Neuron (in vitro differentiated cells): ENCODE data around the gene MRPL21.

Source experiments
- H2AFZ ChIP-seq: one replicate; pipeline ENCODE4 v1.6.1; 2013; ENCODE audit warnings: low read depth, mild to moderate bottlenecking, inconsistent platforms, low read length, moderate library complexity
- H3K27me3 ChIP-seq: one replicate; pipeline ENCODE4 v1.6.1; 2013; ENCODE audit warnings: low read length; ENCODE audit not compliant: insufficient read depth
- H3K36me3 ChIP-seq: one replicate; pipeline ENCODE4 v1.6.1; 2013; ENCODE audit warnings: low read length; ENCODE audit not compliant: insufficient read depth
- H3K4me1 ChIP-seq: one replicate; pipeline ENCODE4 v1.6.1; 2013; ENCODE audit warnings: low read length; ENCODE audit not compliant: insufficient read depth
- H3K4me3 ChIP-seq: 2 replicates; pipeline ENCODE4 v1.5.1; 2013; ENCODE audit warnings: mild to moderate bottlenecking, low read length, moderate library complexity
- H3K9me3 ChIP-seq: one replicate; pipeline ENCODE4 v1.6.1; 2013; ENCODE audit warnings: low read length

Gene MRPL21

GRCh38 chr11:68939583-68940555 is 36.2 kb upstream of the MRPL21 start:
- Histone ChIP-seq H3K4me1 (no peaks in the 10 kb centered on the region), H3K27me3 (no peaks in the 10 kb centered on the region), H3K9me3 (no peaks in the 10 kb centered on the region), H2AFZ (no peak overlapping the region), H3K36me3 (peaks cover 51% of the 10 kb centered on the region), H3K4me3 (no peak overlapping the region)

GRCh38 chr11:68938816-68939582 is 35.4 kb upstream of the MRPL21 start:
- no peak overlapping the region for H2AFZ ChIP-seq
- no peaks in the 10 kb centered on the region for H3K27me3 ChIP-seq
- H3K4me3 ChIP-seq, result no peak overlapping the region
- no peaks in the 10 kb centered on the region for H3K4me1 ChIP-seq
- H3K36me3 ChIP-seq, result peaks cover 57% of the 10 kb centered on the region
- H3K9me3 ChIP-seq, result no peaks in the 10 kb centered on the region

GRCh38 chr11:68938088-68938487 is 34.5 kb upstream of the MRPL21 start:
- no peaks in the 10 kb centered on the region for H3K9me3 ChIP-seq
- H3K27me3 ChIP-seq, result no peaks in the 10 kb centered on the region
- no peak overlapping the region for H2AFZ ChIP-seq
- H3K4me3 ChIP-seq, result no peak overlapping the region
- peaks cover 66% of the 10 kb centered on the region for H3K36me3 ChIP-seq
- no peaks in the 10 kb centered on the region for H3K4me1 ChIP-seq

GRCh38 chr11:68936676-68937620 is 33.3 kb upstream of the MRPL21 start:
- H3K9me3 ChIP-seq, result no peaks in the 10 kb centered on the region
- no peak overlapping the region for H3K4me3 ChIP-seq
- H2AFZ ChIP-seq, result no peak overlapping the region
- H3K36me3 ChIP-seq, result peaks cover 70% of the 10 kb centered on the region
- H3K4me1 ChIP-seq, result no peaks in the 10 kb centered on the region
- H3K27me3 ChIP-seq, result no peaks in the 10 kb centered on the region

GRCh38 chr11:68936358-68936636 is 32.7 kb upstream of the MRPL21 start:
- Histone ChIP-seq H2AFZ (no peak overlapping the region), H3K4me3 (no peak overlapping the region), H3K36me3 (peaks cover 71% of the 10 kb centered on the region), H3K4me1 (no peaks in the 10 kb centered on the region), H3K9me3 (no peaks in the 10 kb centered on the region), H3K27me3 (no peaks in the 10 kb centered on the region)

- Histone ChIP-seq H3K27me3 (no peaks in the 10 kb centered on the region), H3K36me3 (peaks cover 74% of the 10 kb centered on the region), H3K4me1 (no peaks in the 10 kb centered on the region), H3K9me3 (no peaks in the 10 kb centered on the region), H3K4me3 (no peak overlapping the region), H2AFZ (no peak overlapping the region)
Observed at GRCh38 chr11:68935516-68936357, 32.1 kb upstream of the MRPL21 start.

- H2AFZ ChIP-seq, result no peak overlapping the region
- no peaks in the 10 kb centered on the region for H3K9me3 ChIP-seq
- no peaks in the 10 kb centered on the region for H3K4me1 ChIP-seq
- H3K4me3 ChIP-seq, result no peak overlapping the region
- H3K27me3 ChIP-seq, result no peaks in the 10 kb centered on the region
- H3K36me3 ChIP-seq, result peaks cover 79% of the 10 kb centered on the region
Observed at GRCh38 chr11:68935066-68935465, 31.4 kb upstream of the MRPL21 start.

GRCh38 chr11:68934666-68935065 is 31.0 kb upstream of the MRPL21 start:
- Histone ChIP-seq H3K36me3 (peaks cover 78% of the 10 kb centered on the region), H3K9me3 (no peaks in the 10 kb centered on the region)

GRCh38 chr11:68934321-68934645 is 30.7 kb upstream of the MRPL21 start:
- Histone ChIP-seq H2AFZ (no peak overlapping the region), H3K9me3 (no peaks in the 10 kb centered on the region), H3K4me3 (no peak overlapping the region), H3K27me3 (no peaks in the 10 kb centered on the region), H3K4me1 (no peaks in the 10 kb centered on the region), H3K36me3 (peaks cover 78% of the 10 kb centered on the region)

More at GRCh38 chr11:68934666-68935065, 31.0 kb upstream of the MRPL21 start:
- no peaks in the 10 kb centered on the region for H3K27me3 ChIP-seq
- no peak overlapping the region for H3K4me3 ChIP-seq
- no peak overlapping the region for H2AFZ ChIP-seq
- H3K4me1 ChIP-seq, result no peaks in the 10 kb centered on the region

GRCh38 chr11:68933605-68934320 is 30.1 kb upstream of the MRPL21 start:
- H3K36me3 ChIP-seq, result peaks cover 79% of the 10 kb centered on the region
- no peaks in the 10 kb centered on the region for H3K9me3 ChIP-seq

GRCh38 chr11:68932933-68933577 is 29.4 kb upstream of the MRPL21 start:
- peaks cover 78% of the 10 kb centered on the region for H3K36me3 ChIP-seq
- no peaks in the 10 kb centered on the region for H3K4me1 ChIP-seq
- H3K4me3 ChIP-seq, result no peak overlapping the region
- no peaks in the 10 kb centered on the region for H3K9me3 ChIP-seq
- H2AFZ ChIP-seq, result no peak overlapping the region
- H3K27me3 ChIP-seq, result no peaks in the 10 kb centered on the region

More at GRCh38 chr11:68933605-68934320, 30.1 kb upstream of the MRPL21 start:
- Histone ChIP-seq H3K4me3 (no peak overlapping the region), H3K4me1 (no peaks in the 10 kb centered on the region), H2AFZ (no peak overlapping the region), H3K27me3 (no peaks in the 10 kb centered on the region)
